Measurements from ENCODE around the gene DNAH10.
"Not testable (repeated sequence)": the region's sequence is repeated elsewhere in the genome, so short reads cannot be mapped to it uniquely, and the experiment has no call there.

The DNAH10 gene

DNA sequence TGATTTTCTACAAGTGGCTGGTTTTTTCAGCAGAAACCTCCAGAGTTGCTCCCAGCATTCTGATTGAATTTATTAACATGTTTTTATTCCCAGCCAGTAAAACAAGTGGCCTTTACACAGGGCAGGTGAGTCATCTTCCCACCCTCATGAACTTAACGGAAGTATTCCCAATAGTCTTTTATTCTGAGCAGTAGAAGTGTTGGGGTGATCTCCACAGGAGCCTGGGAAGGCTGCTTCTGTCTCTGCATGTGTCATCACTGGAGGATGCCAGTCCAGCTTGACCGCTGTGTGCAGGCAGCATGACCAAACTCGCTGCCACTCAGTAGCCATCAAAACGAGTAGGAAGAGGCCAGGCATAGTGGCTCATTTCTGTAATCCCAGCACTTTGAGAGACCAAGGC is 13.4 kb upstream of the DNAH10 start:
- DNase-seq (ENCODE audit: low read depth), result no peak

DNA sequence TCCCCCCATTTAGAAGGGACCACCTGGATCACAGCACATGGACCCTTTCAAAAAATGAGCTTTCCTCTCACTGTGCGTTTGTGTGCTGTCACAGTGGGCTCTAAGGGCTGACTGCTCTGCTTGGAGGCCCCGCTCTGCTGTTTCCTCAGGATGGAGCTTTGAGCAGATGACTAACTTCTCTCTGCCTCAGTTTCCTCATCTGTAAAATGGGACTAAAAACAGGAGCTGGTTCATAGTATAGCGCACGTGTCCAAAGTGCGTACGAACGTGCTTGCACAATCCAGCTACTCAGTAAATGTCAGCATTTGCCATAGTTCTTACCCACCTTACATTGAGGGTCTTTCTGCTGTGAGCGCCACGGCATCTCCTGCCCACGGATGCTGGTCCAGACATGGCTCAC is 12.7 kb upstream of the DNAH10 start:
- DNase-seq (ENCODE audit: low read depth), result no peak

DNA sequence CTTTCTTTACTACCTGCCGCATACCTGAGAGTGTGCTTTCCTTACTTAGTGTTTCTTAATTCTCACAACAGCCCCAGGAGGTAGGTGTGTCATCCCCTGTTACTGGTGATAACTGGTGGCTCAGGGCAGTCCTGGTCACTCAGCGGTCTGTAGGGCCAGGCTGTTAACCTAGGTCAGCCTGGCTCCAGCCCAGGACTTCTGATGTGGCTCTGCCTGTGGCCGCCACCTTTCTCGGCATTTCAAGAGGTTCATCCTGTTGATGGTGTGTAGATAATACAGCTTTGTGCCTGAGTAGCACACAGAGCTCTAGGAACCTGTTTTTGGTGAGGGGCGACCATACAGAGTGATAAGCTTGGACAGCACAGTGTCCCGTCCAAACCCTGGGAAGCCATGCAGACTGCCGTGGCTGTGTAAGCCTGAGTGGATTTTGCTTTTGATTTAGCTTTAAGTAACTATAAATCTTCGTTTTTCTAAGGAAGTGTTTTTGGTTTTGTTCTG is 11.9 kb upstream of the DNAH10 start:
- DNase-seq (ENCODE audit: low read depth), result no peak

- no peak for DNase-seq (ENCODE audit: low read depth)
These were observed 10.1 kb upstream of the DNAH10 start for GRCh38 chr12:123752046-123752445.

- no peak for DNase-seq (ENCODE audit: low read depth)
These were observed 7.9 kb upstream of the DNAH10 start for GRCh38 chr12:123754041-123754772.

GRCh38 chr12:123757561-123757960 is 4.5 kb upstream of the DNAH10 start:
- no peak for DNase-seq (ENCODE audit: low read depth)

DNA sequence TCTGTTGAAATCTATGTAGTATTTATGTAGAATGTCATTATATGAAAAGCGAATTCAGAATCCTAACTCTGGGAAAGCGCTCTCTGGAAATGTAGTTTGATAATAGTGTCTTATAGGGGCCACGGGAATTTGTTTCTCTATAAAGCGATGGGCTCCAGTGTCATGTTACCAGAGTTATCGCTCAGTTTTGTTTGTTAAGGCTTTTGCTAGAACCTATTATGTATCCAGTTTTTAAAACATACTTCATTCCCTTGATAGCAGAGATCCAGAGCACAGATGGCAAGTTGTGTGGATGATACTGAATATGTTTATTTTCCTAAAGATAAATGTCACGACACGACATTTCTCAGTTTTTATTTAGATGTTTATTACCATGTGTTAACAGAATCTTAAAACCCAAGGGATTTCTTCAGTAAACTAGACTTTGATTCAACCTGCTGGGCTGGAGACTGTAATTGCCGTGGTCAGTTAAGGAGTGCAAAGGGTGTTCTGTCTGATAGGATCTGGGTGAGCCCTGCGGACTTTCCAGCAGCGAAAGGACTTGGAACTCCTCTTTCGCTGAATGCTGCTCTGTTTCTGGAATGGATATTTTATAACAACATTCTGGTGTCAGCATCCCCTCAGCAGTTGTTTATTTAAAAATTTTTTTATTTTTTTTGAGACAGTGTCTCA is 1.7 kb upstream of the DNAH10 start:
- no peak for DNase-seq (ENCODE audit: low read depth)

DNA sequence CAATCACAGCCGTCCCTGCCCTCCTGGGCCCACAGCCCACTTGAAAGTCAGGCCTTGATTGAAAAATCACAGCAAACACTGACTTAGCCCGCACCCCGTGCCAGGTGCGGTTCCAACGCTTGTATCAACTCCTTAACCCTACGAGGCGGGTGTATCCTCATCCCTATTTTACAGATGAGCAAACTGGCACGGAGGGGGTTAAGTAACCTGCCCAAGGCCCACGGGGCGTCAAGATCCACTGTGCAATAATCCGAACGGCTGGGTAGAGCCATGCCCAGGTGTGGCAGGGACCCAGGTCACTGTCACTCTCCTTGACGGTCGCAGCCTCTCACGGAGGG is 583 bp downstream of the DNAH10 start:
- no peak for DNase-seq (ENCODE audit: low read depth)

- DNase-seq (ENCODE audit: low read depth), result no peak
These were observed 992 bp downstream of the DNAH10 start for GRCh38 chr12:123763093-123763492.

GRCh38 chr12:123764109-123764508 is 2.0 kb downstream of the DNAH10 start:
- no peak for DNase-seq (ENCODE audit: low read depth)

DNA sequence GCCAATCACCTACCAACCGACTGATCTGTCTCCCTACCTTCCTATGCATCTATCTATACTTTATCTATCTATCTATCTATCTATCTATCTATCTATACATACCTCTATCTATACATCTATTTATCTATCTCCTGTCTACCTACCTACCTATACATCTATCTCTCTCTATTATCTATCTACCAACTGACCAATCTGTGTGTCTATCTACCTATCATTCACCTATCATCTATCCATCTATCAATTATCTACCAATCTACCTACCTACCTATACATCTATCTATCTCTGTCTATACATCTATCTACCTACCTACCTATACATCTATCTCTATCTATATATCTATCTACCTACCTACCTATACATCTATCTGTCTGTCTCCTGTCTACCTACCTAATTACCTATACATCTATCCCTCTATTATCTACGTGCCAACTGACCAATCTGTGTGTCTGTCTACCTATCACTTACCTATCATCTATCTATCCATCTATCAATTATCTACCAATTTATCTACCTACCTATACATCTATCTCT is 3.5 kb downstream of the DNAH10 start:
- no peak for DNase-seq (ENCODE audit: low read depth)

- no peak for DNase-seq (ENCODE audit: low read depth)
These were observed 5.5 kb downstream of the DNAH10 start for GRCh38 chr12:123767613-123768012.

- no peak for DNase-seq (ENCODE audit: low read depth)
These were observed 9.2 kb downstream of the DNAH10 start for GRCh38 chr12:123771261-123771660.

DNA sequence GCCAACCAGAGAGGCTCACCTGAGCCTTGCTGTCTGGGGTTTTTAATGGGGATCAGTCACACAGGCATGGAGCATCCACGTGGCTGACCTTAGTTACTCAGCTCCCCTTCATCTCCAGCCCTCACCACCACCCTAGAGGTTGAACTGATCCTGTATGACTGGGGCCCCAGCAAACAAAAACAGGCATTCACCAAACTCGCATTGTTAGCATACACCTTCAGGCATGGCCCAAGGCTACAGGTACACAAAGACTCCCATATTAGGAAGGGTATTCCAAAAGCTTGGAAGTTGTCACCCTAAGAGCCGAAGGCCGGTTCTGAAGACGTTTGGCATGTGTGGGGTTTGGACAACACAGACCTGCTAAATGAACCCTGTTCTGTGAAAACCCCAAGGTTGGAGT is 10.0 kb downstream of the DNAH10 start:
- DNase-seq (ENCODE audit: low read depth), result no peak

DNA sequence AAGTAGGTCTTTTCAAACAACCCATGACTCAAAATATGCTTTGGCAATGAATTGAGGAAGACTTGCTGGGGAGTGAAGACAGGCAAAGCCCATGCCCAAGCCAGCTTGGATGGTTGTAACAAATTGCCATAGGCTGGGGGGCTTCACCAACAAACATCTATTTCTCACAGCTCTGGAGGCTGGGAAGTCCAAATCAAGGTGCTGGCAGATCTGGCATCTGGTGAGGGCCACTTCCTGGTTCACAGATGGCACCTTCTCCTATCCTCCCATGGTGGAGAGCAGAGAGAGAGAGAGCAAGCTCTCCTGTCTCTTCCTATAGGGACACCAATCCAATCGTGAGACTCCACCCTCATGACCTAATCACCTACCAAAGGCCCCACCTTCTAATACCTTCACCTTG is 11.3 kb downstream of the DNAH10 start:
- DNase-seq (ENCODE audit: low read depth), result no peak

GRCh38 chr12:123779551-123779950 is 17.4 kb downstream of the DNAH10 start:
- no peak for DNase-seq (ENCODE audit: low read depth)

DNA sequence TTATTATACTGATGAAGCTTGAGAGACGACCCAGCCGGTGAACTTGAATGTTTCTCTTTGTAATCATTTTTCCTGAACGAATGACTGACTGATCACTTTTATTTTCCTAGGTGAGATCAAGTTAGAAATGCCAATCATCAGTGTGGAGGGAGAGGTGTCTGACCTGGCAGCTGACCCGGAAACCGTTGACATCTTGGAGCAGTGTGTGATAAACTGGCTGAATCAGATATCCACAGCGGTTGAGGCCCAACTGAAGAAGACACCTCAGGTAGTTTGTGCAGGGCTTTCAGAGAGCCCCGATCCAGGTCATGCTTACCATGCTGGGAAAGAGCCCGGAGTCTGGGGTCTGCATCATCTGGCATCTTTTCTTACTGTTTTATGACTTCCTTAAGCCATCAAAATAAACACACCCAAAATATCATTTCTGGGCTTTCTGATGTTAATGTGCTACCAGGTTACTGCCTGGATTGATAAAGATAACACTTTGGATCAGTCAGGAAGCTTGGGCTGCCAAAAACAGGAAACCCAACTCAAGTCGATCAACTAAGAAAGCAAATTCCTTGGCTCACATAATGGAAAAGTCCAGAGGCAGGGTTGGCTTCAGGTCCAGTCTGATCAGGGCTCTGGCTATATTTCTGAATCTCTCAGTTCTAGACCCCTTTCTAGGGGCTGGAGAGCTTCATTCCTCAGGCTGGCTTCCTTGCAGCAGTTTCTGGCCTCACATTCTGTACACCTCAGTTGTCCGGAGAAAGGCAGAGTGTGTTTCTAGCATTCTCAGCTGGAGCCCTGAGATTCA is 21.1 kb downstream of the DNAH10 start:
- DNase-seq (ENCODE audit: low read depth), result no peak

GRCh38 chr12:123787466-123787865 is 25.4 kb downstream of the DNAH10 start:
- DNase-seq (ENCODE audit: low read depth), result no peak

DNA sequence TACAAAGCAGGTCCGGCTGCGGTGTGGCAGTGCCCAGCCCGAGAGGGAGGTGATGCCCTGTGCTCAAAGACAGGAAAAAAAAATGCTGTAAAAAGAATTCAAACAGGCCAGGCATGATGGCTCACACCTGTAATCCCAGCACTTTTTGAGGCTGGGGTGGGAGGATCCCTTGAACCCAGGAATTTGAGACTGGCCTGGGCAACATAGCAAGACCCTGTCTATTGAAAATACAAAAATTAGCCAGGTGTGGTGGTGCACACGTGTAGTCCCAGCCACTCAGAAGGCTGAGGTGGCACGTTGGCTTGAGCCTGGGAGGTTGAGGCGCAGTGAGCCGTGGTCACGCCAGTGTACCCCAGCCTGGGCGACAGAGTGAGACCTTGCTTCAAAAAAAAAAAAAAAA is 26.4 kb downstream of the DNAH10 start:
- no peak for DNase-seq (ENCODE audit: low read depth)

DNA sequence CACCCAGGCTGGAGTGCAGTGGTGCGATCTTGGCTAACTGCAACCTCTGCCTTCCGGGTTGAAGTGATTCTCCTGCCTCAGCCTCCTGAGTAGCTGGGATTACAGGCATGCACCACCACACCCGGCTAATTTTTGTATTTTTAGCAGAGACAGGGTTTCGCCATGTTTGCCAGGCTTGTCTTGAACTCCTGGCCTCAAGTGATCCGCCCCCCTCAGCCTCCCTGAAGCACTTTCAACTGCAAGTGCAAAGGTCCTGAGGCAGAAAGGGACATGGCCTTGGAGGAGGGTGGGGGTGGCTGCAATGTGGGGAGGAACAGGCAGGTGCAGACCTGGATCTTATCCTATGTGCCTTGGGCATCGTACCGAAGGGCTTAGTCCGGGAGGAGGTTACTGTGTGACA is 27.3 kb downstream of the DNAH10 start:
- DNase-seq (ENCODE audit: low read depth), result not testable (repeated sequence)

DNA sequence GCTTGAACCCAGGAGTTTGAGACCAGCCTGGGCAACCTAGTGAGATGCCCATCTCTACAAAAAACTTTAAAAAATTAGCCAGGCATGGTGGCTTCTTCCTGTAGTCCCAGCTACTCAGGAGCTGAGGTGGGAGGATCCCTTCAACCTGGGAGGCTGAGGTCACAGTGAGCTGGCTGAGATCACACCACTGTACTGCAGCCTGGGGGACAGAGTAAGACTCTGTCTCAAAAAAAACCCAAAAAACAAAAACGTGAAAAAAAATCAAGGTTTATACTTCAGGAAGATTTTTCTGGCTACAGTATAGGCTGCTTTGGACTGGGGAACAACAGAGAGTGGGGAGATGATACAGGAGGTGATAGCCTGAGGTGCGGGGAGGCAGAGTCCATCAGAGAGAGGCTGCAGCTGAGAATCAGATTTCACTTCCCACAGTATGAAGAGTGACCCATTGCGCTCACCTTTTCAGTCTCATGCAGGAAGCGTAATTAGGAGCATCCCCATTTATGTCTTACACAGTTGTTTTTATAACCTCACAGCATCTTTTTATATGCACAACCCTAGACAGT is 28.9 kb downstream of the DNAH10 start:
- DNase-seq (ENCODE audit: low read depth), result no peak

GRCh38 chr12:123794027-123794426 is 31.9 kb downstream of the DNAH10 start:
- no peak for DNase-seq (ENCODE audit: low read depth)

Measured in activated T-cell treated with anti-CD3 and anti-CD28 coated beads for 1 hour (primary cell).